GM19372 (cell line): Measurements from ENCODE around the gene ZSCAN29.

Source experiments
- ATAC-seq: cut with Tn5 transposase; IDR thresholded peaks from one replicate; pipeline ENCODE4 v1.9.1; 2021; ENCODE audit warnings: mild to moderate bottlenecking, low read depth, moderate library complexity; ENCODE audit not compliant: unreplicated experiment

ZSCAN29 gene

DNA sequence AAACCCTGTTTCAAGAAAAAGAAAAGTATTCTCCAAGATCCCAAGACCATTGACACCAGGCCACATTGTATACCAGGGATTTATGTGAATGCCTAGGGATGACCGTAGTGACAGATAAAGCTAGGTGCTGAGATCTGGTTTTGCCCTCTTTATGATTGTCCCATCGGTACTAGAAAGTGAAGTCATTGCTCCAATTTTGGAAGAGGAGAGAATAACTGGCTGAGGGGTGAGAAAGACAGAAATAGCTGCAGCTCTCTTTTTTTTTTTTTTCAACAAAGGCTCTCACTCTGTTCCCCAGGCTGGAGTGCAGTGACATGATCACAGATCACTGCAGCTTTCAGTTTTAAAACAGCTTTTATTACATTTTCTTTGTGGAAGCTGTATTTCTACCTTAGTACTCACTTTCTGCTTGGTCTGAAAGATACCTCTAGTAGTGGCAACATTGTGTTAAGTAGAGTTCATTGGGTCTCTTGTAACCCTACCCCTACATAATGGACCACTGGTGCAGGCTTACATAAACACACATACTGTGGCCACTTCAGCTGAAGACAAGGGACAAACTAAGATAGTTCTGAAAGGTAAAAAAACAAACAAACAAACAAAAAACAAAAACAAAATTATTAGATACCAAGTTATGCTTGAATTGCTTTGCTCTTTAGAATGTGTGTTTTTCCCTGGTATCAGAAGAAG is 18.0 kb downstream of the ZSCAN29 start:
- no peak for ATAC-seq

- no peak for ATAC-seq
These were observed 23.7 kb downstream of the ZSCAN29 start for GRCh38 chr15:43347114-43347513.

DNA sequence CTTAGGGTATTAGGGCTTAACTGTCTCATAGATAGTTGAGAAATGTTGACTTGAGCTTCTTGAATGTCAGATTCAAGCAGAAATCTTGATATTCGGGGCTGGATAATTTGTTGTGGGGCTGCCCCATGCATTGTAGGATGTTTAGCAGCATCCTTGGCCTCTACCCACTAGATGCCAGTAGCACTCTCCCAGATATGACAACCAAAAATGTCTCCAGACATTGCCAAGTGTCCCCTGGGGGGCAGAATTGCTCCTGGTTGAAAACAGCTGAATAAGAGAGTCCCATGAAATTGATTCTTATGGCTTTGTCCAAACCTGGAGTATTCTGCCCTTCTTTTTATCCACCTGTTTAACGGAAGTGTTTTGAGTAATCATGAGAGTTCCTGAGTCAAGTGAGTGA is 24.5 kb downstream of the ZSCAN29 start:
- no peak for ATAC-seq

DNA sequence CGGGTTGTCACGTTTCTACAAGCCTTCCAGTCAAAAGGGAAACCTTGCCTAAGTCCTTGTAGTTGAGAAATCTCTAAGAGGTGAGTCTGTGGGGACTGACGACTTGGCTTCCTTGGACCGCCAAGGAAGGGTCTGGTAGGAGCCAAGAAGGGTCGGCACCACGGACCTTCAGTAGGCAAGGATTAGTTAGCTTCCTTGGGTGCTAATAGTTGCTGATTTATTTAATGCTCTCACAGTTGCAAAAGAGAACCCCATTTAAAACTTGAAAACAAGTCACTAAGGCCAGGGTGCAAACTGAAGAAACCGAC is 40.1 kb downstream of the ZSCAN29 start:
- peak; percentile 23 for ATAC-seq

GRCh38 chr15:43329960-43330779 is 40.7 kb downstream of the ZSCAN29 start, which contains the start of gene LCMT2:
Gene LCMT2, minus strand, starts transcription at chr15:43330573. Its CDS starts 84 bp downstream, at chr15:43330489.
- peak; percentile 90 for ATAC-seq

GRCh38 chr15:43329217-43329959 is 41.5 kb downstream of the ZSCAN29 start:
- ATAC-seq, result no peak

- ATAC-seq, result no peak
These were observed 45.7 kb downstream of the ZSCAN29 start for GRCh38 chr15:43325039-43325684.

- ATAC-seq, result no peak
These were observed 51.7 kb downstream of the ZSCAN29 start for GRCh38 chr15:43318990-43319771.

DNA sequence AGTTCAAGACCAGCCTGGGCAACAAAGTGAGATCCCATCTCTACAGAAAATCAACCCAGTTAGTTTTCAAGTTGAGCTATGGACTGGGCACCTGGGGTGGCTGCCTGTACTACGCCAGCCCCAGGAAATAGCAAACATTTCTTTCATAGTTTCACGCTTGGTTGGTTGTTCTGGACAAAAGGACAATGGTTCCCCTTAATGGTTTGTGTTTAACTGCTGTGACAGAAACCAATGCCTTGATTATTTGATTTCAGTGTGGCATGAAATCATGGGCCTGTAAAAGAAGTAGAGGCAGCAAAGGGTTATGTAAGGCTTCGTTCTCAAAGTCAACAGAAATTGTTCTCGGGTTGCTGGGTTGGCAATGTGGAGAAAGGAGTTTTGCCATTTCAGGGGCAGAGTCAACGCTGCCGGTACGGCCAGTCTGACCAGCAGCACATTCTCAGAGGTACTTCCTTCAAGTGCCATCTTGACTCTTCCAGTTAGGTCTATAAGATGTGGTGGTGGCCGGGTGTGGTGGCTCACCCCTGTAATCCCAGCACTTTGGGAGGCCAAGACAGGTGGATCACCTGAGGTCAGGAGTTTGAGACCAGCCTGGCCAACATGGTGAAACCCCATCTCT is 53.2 kb downstream of the ZSCAN29 start:
- ATAC-seq, result no peak

GRCh38 chr15:43316971-43317346 is 53.9 kb downstream of the ZSCAN29 start:
- no peak for ATAC-seq

- no peak for ATAC-seq
These were observed 54.5 kb downstream of the ZSCAN29 start for GRCh38 chr15:43316016-43316970.

DNA sequence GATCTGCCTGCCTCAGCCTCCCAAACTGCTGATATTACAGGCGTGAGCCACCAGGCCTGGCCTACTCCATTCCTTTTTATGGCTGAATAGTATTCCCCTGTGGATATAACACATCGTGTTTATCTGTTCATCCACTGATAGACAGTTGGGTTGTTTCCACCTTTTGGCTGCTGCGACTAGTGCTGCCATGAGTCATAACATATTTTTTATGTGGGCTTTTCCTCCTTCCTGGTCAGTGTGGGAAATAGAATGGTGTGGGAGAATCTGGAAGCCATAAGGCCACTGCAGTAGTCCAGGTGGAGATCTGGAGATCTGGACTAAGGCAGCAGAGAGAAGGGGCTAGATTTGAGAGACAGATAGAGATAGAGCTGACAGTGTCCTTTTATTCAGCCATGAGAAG is 56.7 kb downstream of the ZSCAN29 start:
- ATAC-seq, result no peak

DNA sequence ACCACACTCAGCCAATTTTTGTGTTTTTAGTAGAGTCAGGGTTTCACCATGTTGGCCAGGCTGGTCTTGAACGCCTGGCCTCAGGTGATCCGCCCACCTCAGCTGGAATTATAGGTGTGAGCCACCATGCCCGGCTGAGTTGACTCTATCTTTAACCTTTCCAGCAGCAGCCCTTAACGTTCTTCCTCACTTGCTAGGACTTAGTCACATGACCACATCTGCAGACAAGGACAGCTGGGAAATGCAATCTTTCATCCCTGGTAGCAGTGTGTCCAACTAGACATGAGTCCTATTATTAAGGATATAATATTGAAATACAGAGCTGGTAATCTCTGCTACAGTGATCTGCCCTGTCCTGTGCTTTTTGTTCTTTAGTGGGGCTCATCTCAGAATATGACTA is 58.5 kb downstream of the ZSCAN29 start:
- no peak for ATAC-seq
